HG03520 (cell line): ENCODE data around the gene TRAPPC3L.

Experiments
- ATAC-seq: cut with Tn5 transposase; IDR thresholded peaks from one replicate; pipeline ENCODE4 v1.9.1; 2021; ENCODE audit warnings: mild to moderate bottlenecking, moderate library complexity; ENCODE audit not compliant: unreplicated experiment

Gene TRAPPC3L

GRCh38 chr6:116471531-116471930 lies 74.0 kb downstream of the TRAPPC3L start:
- ATAC-seq, result no peak

GRCh38 chr6:116468293-116468692 lies 77.2 kb downstream of the TRAPPC3L start:
- no peak for ATAC-seq

- ATAC-seq, result no peak
Measured at GRCh38 chr6:116467514-116467913, 78.0 kb downstream of the TRAPPC3L start.

- no peak for ATAC-seq
Measured at GRCh38 chr6:116467096-116467495, 78.4 kb downstream of the TRAPPC3L start.

GRCh38 chr6:116465246-116465645 lies 80.2 kb downstream of the TRAPPC3L start:
- ATAC-seq, result no peak

- ATAC-seq, result no peak
Measured at GRCh38 chr6:116463301-116463700, 82.2 kb downstream of the TRAPPC3L start.

GRCh38 chr6:116461932-116462885 lies 83.3 kb downstream of the TRAPPC3L start:
- peak; percentile 83 for ATAC-seq

GRCh38 chr6:116461331-116461931 lies 84.1 kb downstream of the TRAPPC3L start, which contains the start of gene CALHM6:
CALHM6 (plus strand) TSS chr6:116461375; CDS start chr6:116461930, 555 bp downstream.
- ATAC-seq, result no peak

- no peak for ATAC-seq
Measured at GRCh38 chr6:116459927-116460326, 85.6 kb downstream of the TRAPPC3L start.

- ATAC-seq, result no peak
Measured at GRCh38 chr6:116458264-116458663, 87.2 kb downstream of the TRAPPC3L start.

GRCh38 chr6:116456927-116457326 lies 88.6 kb downstream of the TRAPPC3L start:
- ATAC-seq, result no peak

GRCh38 chr6:116456106-116456505 lies 89.4 kb downstream of the TRAPPC3L start:
- ATAC-seq, result no peak

- ATAC-seq, result no peak
Measured at GRCh38 chr6:116452531-116452930, 93.0 kb downstream of the TRAPPC3L start.

GRCh38 chr6:116451916-116452315 lies 93.6 kb downstream of the TRAPPC3L start:
- no peak for ATAC-seq

- ATAC-seq, result peak; percentile 80
Measured at GRCh38 chr6:116450769-116451740, 94.4 kb downstream of the TRAPPC3L start.

- ATAC-seq, result no peak
Measured at GRCh38 chr6:116450185-116450710, 95.2 kb downstream of the TRAPPC3L start.

- no peak for ATAC-seq
Measured at GRCh38 chr6:116449565-116449964, 95.9 kb downstream of the TRAPPC3L start.

GRCh38 chr6:116447496-116448011 lies 97.9 kb downstream of the TRAPPC3L start:
- no peak for ATAC-seq

GRCh38 chr6:116447052-116447451 lies 98.4 kb downstream of the TRAPPC3L start:
- ATAC-seq, result no peak

GRCh38 chr6:116446399-116446798 lies 99.1 kb downstream of the TRAPPC3L start:
- no peak for ATAC-seq
